Erythroblast (primary cell): ENCODE measurements around the gene ZNF283.

Experiments used
- GATA1 ChIP-seq: IDR thresholded peaks from 2 replicates; pipeline ENCODE4 v1.6.1; 2011; ENCODE audit warnings: low read depth, mild to moderate bottlenecking, control low read depth, low read length, moderate library complexity
- POLR2A ChIP-seq: IDR thresholded peaks from 2 replicates; pipeline ENCODE4 v1.6.1; 2011; ENCODE audit warnings: mild to moderate bottlenecking, low read length

DNA sequence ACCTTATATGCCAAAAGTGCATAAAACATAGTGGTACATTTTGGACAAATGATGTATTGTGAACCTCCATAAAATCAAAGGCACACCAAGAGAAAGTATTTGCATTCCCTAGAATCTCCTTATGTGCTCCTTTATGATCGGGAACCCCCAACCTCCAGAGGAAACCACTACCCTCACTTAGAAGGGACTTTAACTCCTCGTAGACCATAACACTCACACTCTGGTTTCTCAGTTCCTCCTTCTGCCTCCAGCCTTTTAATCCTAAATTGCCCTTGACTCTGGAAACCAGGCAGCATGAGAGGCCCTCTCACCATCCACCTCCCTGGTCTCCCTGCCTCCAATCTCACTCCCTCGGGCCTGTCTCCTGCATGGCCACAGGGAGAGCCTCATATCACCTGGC lies 36.5 kb upstream of the ZNF283 start:
- TF ChIP-seq POLR2A (no peak), GATA1 (no peak)
